Renal cortical epithelial cell (primary cell): ENCODE results near the gene EEFSEC. TPM values are rescaled to one million over a fixed set of nuclear protein-coding genes. Genes with fewer than 3 reads are reported as not detected.
A peak's percentile ranks its signal among the peaks of the same experiment; 100 is the strongest.

Experiments used
- DNase-seq: peaks from one replicate; pipeline ENCODE4 v3.0.0-alpha.2; 2011; ENCODE audit warnings: low read depth
- total RNA-seq: library from RNA; depleted of rRNA; stranded (reverse); fragments of >200 nt; gene quantifications from 2 replicates; pipeline ENCODE4 v1.2.3, GENCODE V29; 2014

EEFSEC gene
- total RNA-seq, 1 donor from 2014 or later = 7.6 TPM

GRCh38 chr3:128410669-128411573 is 257.6 kb downstream of the EEFSEC start:
- no peak for DNase-seq

- DNase-seq = no peak
These were observed 258.3 kb downstream of the EEFSEC start for GRCh38 chr3:128411574-128412064.

GRCh38 chr3:128412180-128413002 is 259.1 kb downstream of the EEFSEC start:
- no peak for DNase-seq

DNA sequence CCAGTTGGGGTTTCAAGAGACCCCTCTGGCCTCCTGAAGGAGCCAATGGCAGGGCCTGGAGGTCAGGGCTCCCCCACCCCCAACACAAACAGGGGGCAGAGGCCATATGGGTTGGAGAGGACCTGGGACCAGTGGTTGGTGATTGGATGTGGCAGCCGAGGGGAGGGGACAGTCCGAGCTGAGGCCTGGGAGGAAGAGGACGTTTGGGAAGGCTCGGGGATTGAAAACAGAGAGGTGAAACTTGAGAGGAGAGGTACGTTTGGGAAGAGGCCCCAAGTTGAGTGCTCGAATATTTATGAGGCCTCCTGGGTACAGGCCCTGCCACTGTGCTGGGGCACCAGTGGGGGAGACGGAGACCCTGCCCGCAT is 259.7 kb downstream of the EEFSEC start:
- no peak for DNase-seq

DNA sequence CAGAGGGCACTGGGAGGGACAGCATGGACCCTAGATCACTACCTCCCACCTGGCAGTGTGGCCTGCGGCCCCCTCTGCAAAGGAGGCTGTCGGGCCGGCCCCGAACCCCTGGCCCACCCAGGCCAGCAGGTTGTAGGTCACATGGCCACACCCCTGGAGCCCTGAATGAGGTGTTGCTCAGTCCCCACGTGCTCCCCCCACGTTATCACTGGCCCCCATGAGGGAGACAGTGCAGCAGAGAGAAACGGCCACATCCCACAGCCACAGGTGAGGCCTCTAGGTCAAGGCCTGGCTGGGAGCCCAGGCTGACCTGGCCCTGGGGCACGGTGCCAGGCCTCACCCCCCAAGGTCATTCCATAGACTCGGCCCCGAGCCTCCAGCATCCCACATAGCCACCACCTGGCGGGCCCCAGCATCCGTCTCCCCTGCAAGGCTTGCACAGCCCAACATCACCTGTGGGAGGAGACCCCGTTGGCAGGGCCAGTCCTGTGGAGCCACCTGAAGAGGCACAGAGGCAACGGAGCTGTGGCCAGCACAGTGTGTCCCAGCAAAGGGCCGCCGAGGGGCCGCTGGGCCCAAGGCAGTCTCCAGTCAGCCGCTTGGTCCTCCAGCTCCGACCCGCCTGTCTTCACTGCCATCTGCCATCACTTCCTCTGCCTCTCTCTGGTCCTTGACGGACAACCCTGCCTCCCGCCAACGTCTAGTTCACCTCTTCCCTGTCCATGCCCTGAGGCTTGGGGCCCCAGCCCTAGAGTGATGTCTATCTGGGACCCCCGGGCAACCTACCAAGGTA is 260.3 kb downstream of the EEFSEC start:
- DNase-seq = no peak

DNA sequence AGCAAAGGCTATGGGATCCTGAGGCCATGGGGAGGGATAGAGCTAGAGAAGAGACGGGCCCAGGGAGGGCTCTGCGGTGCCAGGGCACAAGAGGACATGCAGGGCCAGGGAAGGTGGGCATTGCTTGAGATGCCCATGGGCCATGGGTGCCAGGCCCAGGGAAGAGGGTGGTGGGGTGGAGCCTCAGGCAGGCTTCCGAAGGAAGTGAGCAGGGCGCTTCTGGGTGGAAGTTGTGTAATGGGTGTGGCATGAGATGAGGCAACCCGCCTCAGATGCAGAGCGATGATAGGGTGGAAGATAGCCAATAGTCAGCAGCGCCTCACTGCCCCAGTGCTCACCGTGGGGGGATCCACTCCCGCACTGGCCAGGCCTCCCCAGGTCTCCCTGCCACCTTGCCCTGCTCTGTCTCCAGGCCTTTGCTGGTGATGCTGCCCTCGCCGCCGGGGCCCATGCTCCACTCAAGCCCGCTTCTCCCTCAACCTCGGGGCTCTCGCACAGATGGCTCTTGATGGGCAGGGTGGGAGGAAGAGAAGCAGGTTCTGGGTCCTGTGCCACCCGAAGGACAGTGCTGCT is 262.0 kb downstream of the EEFSEC start:
- DNase-seq = no peak

- DNase-seq = no peak
These were observed 262.7 kb downstream of the EEFSEC start for GRCh38 chr3:128415773-128416577.

DNA sequence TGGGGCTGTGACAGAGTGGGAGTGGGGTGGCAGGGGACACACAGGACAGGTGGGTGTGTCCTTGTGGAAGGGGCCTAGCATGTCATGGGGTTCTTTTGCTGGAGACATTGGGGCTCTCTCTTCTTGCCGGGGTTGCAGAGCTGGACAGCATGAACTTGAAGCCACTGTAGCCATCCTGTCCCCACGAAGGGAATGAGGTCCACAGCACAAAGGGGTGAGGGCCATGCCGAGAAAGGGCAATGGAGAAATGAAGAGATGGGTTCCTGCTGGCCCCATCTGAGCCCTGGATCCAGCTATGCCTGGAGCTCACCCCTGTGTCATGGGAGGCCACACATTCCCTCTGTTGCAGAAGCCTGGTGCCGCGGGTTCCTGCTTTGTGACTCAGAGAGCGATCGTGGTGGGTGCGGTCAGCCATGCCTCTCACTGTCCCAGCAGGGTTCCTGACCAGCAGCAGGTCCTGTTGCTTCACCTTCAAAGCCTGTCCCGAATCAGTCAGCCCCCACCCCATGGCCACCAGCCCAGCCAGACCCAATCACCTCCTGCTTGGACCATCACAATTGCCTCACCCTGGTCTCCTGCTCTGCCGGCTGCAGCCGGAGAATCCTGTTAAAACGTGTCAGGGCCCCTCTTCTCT is 263.4 kb downstream of the EEFSEC start:
- peak; percentile 72 for DNase-seq

GRCh38 chr3:128418900-128419299 is 265.6 kb downstream of the EEFSEC start:
- DNase-seq = no peak

- DNase-seq = no peak
These were observed 266.0 kb downstream of the EEFSEC start for GRCh38 chr3:128419311-128419710.

- DNase-seq = no peak
These were observed 267.0 kb downstream of the EEFSEC start for GRCh38 chr3:128420289-128420688.

GRCh38 chr3:128420720-128421438 is 267.6 kb downstream of the EEFSEC start:
- DNase-seq = no peak

- DNase-seq = no peak
These were observed 268.2 kb downstream of the EEFSEC start for GRCh38 chr3:128421439-128421836.

DNA sequence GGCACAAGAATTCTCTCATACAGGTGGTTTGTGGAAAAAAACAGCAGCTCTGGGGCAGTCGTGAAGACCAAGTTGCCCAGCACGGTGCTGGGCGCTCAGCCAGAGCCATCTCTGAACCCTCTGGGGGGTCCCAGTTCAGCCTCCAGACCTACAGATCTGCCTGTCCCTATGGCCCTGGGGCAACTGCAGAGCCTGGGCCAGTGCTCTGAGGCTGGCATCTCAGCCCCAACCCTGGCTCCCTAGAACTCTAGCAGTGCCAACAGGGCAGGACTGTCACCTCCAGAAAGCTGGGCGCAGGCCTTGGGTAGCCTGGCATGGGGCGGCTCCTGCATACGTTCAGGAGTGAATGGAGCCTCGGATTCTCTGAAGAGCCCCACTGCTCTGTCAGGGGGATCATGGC is 268.7 kb downstream of the EEFSEC start:
- no peak for DNase-seq

- DNase-seq = no peak
These were observed 269.7 kb downstream of the EEFSEC start for GRCh38 chr3:128422762-128423524.

DNA sequence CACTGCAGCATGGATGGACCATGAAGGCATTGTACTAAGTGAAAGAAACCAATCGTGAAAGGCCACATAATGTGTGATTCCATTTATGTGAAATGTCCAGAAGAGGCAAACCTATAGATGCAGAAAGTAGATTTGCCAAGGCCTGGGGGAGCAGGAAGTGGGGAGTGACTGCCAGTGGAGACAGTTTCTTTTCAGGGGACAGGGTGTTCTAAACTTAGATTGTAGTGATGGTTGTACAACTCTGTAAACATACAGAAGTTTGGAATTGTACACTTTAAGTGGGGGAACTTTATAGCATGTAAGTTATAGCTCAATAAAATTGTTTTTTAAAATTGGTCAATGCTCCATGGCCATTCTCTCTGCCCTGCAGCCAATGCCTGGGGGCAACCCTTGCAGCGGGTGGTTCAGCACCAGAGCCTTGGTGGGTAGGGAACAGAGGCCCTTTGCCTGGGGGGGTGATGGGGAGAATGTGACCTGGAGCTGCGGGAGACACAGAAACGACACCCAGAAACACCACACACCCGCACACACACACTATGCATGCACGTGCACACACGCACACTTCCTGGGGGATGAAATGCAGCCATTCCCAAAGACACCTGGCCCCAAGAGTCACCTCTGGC is 270.4 kb downstream of the EEFSEC start:
- no peak for DNase-seq

GRCh38 chr3:128424508-128425069 is 271.3 kb downstream of the EEFSEC start:
- DNase-seq = peak; percentile 22
